HG03103 (cell line): ENCODE data around the gene DPF3.
"Not testable (repeated sequence)": the region's sequence is repeated elsewhere in the genome, so short reads cannot be mapped to it uniquely, and the experiment has no call there.

Experiments
- ATAC-seq: cut with Tn5 transposase; IDR thresholded peaks from one replicate; pipeline ENCODE4 v1.9.1; 2021; ENCODE audit warnings: low read depth; ENCODE audit not compliant: unreplicated experiment

DPF3 gene

GRCh38 chr14:72881543-72881942, 12.4 kb downstream of the DPF3 start:
- ATAC-seq, result no peak

- ATAC-seq, result no peak
Observed at GRCh38 chr14:72880820-72881219, 13.1 kb downstream of the DPF3 start.

GRCh38 chr14:72880164-72880563, 13.7 kb downstream of the DPF3 start:
- ATAC-seq, result no peak

GRCh38 chr14:72879431-72879830, 14.5 kb downstream of the DPF3 start:
- no peak for ATAC-seq

- no peak for ATAC-seq
Observed at GRCh38 chr14:72878746-72879145, 15.2 kb downstream of the DPF3 start.

GRCh38 chr14:72876710-72877063, 17.2 kb downstream of the DPF3 start:
- ATAC-seq, result no peak

- no peak for ATAC-seq
Observed at GRCh38 chr14:72876005-72876709, 17.7 kb downstream of the DPF3 start.

GRCh38 chr14:72870878-72871277, 23.0 kb downstream of the DPF3 start:
- not testable (repeated sequence) for ATAC-seq

GRCh38 chr14:72869407-72870329, 24.2 kb downstream of the DPF3 start:
- ATAC-seq, result no peak

GRCh38 chr14:72868500-72868899, 25.4 kb downstream of the DPF3 start:
- no peak for ATAC-seq

GRCh38 chr14:72864712-72865365, 29.1 kb downstream of the DPF3 start:
- ATAC-seq, result no peak

GRCh38 chr14:72863216-72864006, 30.5 kb downstream of the DPF3 start:
- ATAC-seq, result no peak

GRCh38 chr14:72856530-72857266, 37.2 kb downstream of the DPF3 start:
- no peak for ATAC-seq

- no peak for ATAC-seq
Observed at GRCh38 chr14:72855913-72856312, 38.0 kb downstream of the DPF3 start.

GRCh38 chr14:72852194-72852593, 41.7 kb downstream of the DPF3 start:
- no peak for ATAC-seq

GRCh38 chr14:72851635-72852034, 42.3 kb downstream of the DPF3 start:
- no peak for ATAC-seq

- ATAC-seq, result no peak
Observed at GRCh38 chr14:72850360-72850759, 43.5 kb downstream of the DPF3 start.

GRCh38 chr14:72849222-72849621, 44.7 kb downstream of the DPF3 start:
- no peak for ATAC-seq

- no peak for ATAC-seq
Observed at GRCh38 chr14:72847721-72848120, 46.2 kb downstream of the DPF3 start.

GRCh38 chr14:72845683-72846082, 48.2 kb downstream of the DPF3 start:
- no peak for ATAC-seq
